HG03439 (cell line): Measurements from ENCODE around the gene FHIT.

ENCODE experiments used
- ATAC-seq: cut with Tn5 transposase; IDR thresholded peaks from one replicate; pipeline ENCODE4 v1.9.1; 2021; ENCODE audit warnings: mild to moderate bottlenecking, moderate library complexity; ENCODE audit not compliant: unreplicated experiment

Gene FHIT

GRCh38 chr3:60388731-60389130 is 862.5 kb downstream of the FHIT start:
- ATAC-seq = no peak

- ATAC-seq = no peak
Observed at GRCh38 chr3:60386306-60386705, 864.9 kb downstream of the FHIT start.

GRCh38 chr3:60384341-60384740 is 866.9 kb downstream of the FHIT start:
- ATAC-seq = no peak

- no peak for ATAC-seq
Observed at GRCh38 chr3:60383345-60383744, 867.9 kb downstream of the FHIT start.

- ATAC-seq = no peak
Observed at GRCh38 chr3:60366486-60366885, 884.8 kb downstream of the FHIT start.

- ATAC-seq = no peak
Observed at GRCh38 chr3:60365360-60365759, 885.9 kb downstream of the FHIT start.

GRCh38 chr3:60364475-60364874 is 886.8 kb downstream of the FHIT start:
- ATAC-seq = no peak

- no peak for ATAC-seq
Observed at GRCh38 chr3:60363817-60364216, 887.4 kb downstream of the FHIT start.

GRCh38 chr3:60355825-60356224 is 895.4 kb downstream of the FHIT start:
- ATAC-seq = no peak

- ATAC-seq = no peak
Observed at GRCh38 chr3:60351481-60351880, 899.8 kb downstream of the FHIT start.

GRCh38 chr3:60344340-60344739 is 906.9 kb downstream of the FHIT start:
- ATAC-seq = no peak

GRCh38 chr3:60343831-60344230 is 907.4 kb downstream of the FHIT start:
- ATAC-seq = no peak

- ATAC-seq = no peak
Observed at GRCh38 chr3:60339304-60339703, 911.9 kb downstream of the FHIT start.

GRCh38 chr3:60337421-60337820 is 913.8 kb downstream of the FHIT start:
- no peak for ATAC-seq

- ATAC-seq = no peak
Observed at GRCh38 chr3:60336061-60336460, 915.2 kb downstream of the FHIT start.

GRCh38 chr3:60333710-60334109 is 917.5 kb downstream of the FHIT start:
- no peak for ATAC-seq

GRCh38 chr3:60330107-60330506 is 921.1 kb downstream of the FHIT start:
- ATAC-seq = no peak

GRCh38 chr3:60325610-60326170 is 925.6 kb downstream of the FHIT start:
- no peak for ATAC-seq

GRCh38 chr3:60323651-60324050 is 927.6 kb downstream of the FHIT start:
- ATAC-seq = no peak

- no peak for ATAC-seq
Observed at GRCh38 chr3:60323180-60323579, 928.1 kb downstream of the FHIT start.

- no peak for ATAC-seq
Observed at GRCh38 chr3:60322298-60322856, 928.9 kb downstream of the FHIT start.

GRCh38 chr3:60319179-60319858 is 931.9 kb downstream of the FHIT start:
- no peak for ATAC-seq
